ENCODE results near the gene ACCSL.

Gene ACCSL

GRCh38 chr11:44018829-44019228, 29.0 kb upstream of the ACCSL start:
- no peak for DNase-seq

- DNase-seq = no peak
These were observed 22.8 kb upstream of the ACCSL start for GRCh38 chr11:44024977-44025376.

- DNase-seq = no peak
These were observed 22.1 kb upstream of the ACCSL start for GRCh38 chr11:44025727-44026126.

- DNase-seq = no peak
These were observed 19.4 kb upstream of the ACCSL start for GRCh38 chr11:44028401-44028800.

- no peak for DNase-seq
These were observed 18.8 kb upstream of the ACCSL start for GRCh38 chr11:44028816-44029506.

GRCh38 chr11:44029507-44029845, 18.3 kb upstream of the ACCSL start:
- no peak for DNase-seq

- DNase-seq = no peak
These were observed 17.5 kb upstream of the ACCSL start for GRCh38 chr11:44029977-44030911.

- no peak for DNase-seq
These were observed 16.8 kb upstream of the ACCSL start for GRCh38 chr11:44030996-44031395.

GRCh38 chr11:44031549-44031948, 16.2 kb upstream of the ACCSL start:
- no peak for DNase-seq

GRCh38 chr11:44032299-44033085, 15.3 kb upstream of the ACCSL start:
- no peak for DNase-seq

GRCh38 chr11:44033411-44033850, 14.3 kb upstream of the ACCSL start:
- no peak for DNase-seq

- DNase-seq = no peak
These were observed 13.9 kb upstream of the ACCSL start for GRCh38 chr11:44033856-44034255.

GRCh38 chr11:44034639-44035038, 13.1 kb upstream of the ACCSL start:
- DNase-seq = no peak

GRCh38 chr11:44036811-44037657, 10.7 kb upstream of the ACCSL start:
- no peak for DNase-seq

- no peak for DNase-seq
These were observed 10.2 kb upstream of the ACCSL start for GRCh38 chr11:44037658-44037998.

GRCh38 chr11:44043157-44043556, 4.6 kb upstream of the ACCSL start:
- no peak for DNase-seq

- no peak for DNase-seq
These were observed 1.6 kb upstream of the ACCSL start for GRCh38 chr11:44046182-44046581.

- DNase-seq = no peak
These were observed 483 bp upstream of the ACCSL start for GRCh38 chr11:44047298-44047697.

- no peak for DNase-seq
These were observed 2.1 kb downstream of the ACCSL start for GRCh38 chr11:44049832-44050231.

- DNase-seq = no peak
These were observed 3.4 kb downstream of the ACCSL start for GRCh38 chr11:44051171-44051570.

GRCh38 chr11:44057340-44057739, 9.6 kb downstream of the ACCSL start:
- DNase-seq = no peak

- no peak for DNase-seq
These were observed 10.5 kb downstream of the ACCSL start for GRCh38 chr11:44058275-44058674.

Data from effector CD4-positive, alpha-beta T cell (primary cell).